CD4-positive, alpha-beta T cell treated with Interleukin-4 for 4 hours (primary cell): ENCODE data around the gene KLK11.

Source experiments
- DNase-seq: peaks from one replicate; pipeline ENCODE4 v3.0.0-alpha.2; 2020

The KLK11 gene

GRCh38 chr19:51027126-51027806 is 850 bp upstream of the KLK11 start:
- no peak for DNase-seq

- DNase-seq = no peak
Measured at GRCh38 chr19:51025809-51026553, 435 bp downstream of the KLK11 start.

GRCh38 chr19:51025401-51025800 is 1.0 kb downstream of the KLK11 start:
- DNase-seq = no peak

DNA sequence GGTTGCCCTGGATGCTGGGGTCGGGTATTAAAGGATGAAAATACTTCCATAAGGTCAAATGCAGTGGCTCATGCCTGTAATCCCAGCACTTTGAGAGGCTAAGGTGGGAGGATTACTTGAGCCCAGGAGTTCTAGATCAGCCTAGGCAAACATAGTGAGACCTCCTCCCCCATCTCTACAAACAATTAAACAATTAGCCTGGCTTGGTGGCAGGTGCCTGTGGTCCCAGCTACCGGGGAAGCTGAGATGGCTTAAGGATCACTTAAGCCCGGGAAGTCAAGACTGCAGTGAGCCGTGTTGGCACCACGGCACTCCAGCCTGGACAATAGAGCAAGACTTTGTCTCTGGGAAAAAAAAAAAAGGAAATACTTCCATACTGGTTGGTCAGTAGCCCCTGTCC is 1.5 kb downstream of the KLK11 start:
- no peak for DNase-seq

DNA sequence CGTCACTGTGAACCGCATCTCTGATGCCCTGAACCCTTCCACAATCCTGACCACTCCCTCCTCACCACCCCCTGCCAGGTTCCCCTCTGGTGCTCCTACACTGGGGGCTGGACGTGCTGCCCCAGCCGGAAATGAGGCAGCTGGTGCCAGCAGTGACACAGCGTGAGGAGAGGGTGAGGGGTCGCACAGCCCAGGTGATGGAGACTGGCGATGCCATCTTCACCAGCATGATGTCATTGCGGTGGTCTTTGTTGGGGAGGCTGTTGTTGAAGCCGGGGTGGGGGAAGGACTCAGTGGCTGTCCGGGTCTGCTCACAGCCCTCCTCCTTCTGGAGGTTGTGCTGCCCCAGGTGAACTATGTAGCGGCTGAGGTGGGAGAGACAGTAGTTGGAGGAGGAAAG is 2.5 kb downstream of the KLK11 start:
- DNase-seq = no peak

DNA sequence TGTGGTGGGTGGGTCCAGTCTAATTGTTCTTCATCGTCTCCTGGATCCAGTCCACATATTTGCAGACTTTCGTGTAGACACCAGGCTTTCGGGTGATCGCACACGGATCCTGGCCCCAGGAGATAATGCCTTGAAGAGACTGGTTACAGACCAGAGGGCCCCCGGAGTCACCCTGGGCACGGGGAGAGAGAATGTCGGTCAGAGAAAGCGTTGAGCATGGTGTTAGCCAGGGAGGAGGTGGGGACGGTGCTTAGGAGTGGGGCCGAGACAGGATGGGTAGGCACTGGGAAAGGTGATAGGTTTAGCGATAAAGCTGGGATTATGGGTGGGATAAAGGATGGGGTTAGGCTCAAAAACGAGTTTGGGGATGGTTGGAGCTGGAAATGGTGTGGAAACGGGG is 3.9 kb downstream of the KLK11 start:
- DNase-seq = no peak

DNA sequence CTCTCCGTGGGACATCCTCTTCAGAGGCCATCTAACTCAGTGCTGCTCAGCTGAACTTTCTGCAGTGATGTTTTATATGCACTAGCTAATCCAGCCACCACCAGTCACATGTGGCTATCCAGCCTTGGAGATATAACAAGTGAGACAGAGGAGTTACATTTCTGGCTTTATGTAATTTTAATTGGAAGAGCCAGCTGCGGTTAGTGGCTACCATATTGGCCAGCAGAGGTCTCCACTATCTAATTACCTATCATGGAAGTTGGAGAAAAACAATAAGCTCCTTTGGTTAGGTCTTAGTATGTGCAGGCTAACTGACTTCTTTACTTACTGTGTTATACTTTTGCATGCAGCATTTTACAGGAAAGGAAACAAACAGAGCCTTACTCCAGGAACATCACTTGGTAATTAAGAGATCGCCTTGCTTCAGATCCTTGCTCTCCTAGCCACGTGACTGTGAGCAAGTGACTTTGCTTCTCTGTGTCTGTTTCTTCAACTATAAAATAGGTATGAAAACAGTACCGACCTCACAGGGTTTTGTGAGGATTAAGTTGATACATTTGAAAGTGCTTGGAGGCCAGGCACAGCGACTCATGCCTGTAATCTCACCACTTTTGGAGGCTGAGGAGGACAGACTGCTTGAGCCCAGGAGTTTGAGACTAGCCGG is 5.3 kb downstream of the KLK11 start:
- DNase-seq = peak; percentile 4

DNA sequence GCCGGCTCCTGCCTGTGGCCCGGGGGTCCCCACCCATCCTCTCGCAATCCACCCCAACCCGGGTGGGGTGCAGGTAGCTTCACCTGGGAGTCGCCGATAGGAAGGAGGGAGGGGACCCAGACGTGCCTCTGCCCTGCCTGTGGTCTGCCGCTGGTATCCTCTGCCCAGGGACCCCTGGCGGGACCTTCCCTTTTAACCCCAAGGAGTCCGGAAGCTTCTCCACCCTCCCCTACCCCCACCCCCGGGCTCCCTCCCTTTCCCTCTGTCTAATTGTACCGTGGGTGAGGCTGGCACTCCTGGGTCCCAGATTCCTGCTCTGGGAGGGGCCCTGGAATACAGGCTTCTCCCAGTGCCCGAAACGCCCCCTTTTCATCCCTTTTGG is 6.9 kb downstream of the KLK11 start, which contains the start of gene KLK10:
KLK10 (minus strand) TSS at position 166 of the 382 bp plus-strand sequence. CDS start 579 bp downstream, outside the sequence.
- no peak for DNase-seq

DNA sequence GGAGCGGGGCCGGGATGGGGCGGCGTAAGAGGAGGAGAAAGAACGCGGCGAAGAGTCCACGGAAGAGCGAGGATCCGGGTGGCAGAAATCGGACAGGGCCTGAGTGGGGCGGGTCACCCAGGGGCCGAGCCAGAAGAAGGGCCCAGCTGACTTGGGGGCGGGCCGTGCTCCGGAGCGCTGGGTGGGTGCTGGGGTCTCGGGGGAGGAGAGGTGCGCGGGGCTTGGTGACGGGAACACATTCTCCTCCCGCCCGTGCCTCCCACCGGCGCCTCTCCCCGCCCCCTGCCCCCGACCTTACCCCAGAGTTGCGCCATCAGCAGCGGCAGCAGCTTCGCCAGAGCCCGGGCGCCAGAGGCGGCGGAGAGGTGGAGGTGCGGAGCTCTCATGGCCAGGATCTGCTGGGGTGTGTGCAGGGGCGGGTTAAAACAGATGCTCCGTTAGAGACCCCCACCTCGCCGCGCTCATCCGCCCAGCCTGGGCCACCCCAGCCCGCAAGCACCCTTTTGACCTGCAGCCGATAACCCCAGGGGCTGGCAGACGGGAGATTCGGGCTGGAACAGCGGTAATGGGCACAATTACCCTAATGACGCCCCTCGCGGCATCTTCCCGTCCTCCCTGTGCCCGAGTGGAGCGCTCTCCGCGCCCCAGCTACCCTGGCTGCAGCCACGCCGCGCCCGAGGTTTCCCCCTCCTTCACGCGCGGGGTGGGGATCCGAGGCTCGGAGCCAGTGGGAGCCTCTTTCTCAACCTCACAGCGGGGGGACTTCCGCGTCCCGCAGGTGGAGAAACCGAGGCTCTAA is 7.5 kb downstream of the KLK11 start:
- no peak for DNase-seq

- DNase-seq = peak; percentile 27
Measured at GRCh38 chr19:51016798-51017683, 9.4 kb downstream of the KLK11 start.

DNA sequence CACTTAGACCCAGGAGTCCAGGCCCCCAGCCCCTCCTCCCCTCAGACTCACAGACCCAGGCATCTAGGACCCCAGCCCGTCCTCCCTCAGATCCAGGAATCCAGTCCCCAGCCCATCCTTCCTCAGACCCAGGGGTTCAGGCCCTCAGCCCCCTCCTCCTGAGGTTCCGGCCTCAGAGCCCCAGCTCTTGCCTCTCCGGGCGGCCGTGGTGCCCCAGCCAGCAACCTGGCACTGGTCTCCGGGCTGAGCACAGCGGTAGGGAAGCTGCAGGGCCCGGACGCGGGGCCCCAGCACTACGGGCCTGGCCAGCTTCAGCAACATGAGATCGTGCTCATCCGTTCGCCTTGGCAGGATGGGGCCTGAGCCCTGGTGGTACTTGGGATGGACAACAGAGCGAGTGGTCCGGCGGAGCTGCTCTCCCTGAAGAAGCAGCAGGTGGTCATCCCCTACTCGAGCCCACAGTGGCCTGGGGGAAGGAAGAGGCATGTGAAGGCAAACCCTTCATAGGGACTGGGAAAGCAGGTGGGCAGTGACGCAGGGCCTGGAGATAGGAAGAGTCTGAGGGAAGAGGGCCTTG is 10.6 kb downstream of the KLK11 start:
- DNase-seq = no peak

- no peak for DNase-seq
Measured at GRCh38 chr19:51014242-51014641, 12.2 kb downstream of the KLK11 start.

- DNase-seq = no peak
Measured at GRCh38 chr19:51012661-51013190, 13.7 kb downstream of the KLK11 start.

DNA sequence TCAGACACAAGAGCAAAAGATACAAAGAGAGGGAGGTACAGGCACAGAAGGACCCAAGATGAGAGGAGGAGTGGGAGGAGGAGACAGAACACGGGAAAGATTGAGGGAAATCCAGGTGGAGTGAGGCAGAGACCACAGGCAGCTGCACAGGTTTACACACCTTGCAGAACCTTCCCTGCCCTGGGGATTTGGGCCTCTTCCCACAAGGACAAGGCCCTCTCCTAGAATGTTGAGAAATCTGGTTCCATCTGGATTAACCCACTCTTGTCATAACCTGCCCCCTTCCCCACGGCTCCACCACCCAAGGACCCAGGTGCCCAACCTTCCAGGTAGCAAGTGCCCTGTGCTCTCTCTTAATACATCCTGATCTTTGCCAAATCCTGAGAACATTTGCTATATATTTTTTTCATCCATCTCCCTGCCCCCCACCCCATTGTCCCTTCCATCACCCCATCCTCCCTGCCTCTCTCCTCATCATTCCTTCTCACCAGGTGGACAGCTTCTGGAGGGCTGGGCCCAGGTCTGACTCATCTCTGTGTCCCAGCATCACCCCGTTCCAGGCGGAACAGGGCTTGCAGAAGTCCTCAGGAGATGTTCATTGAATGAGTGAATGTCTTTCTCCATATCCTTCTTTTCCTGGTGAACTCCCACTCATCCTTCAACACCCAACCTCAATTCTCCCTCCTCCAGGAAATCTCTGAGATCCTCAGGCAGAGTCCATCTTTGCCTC is 16.2 kb downstream of the KLK11 start:
- DNase-seq = no peak

DNA sequence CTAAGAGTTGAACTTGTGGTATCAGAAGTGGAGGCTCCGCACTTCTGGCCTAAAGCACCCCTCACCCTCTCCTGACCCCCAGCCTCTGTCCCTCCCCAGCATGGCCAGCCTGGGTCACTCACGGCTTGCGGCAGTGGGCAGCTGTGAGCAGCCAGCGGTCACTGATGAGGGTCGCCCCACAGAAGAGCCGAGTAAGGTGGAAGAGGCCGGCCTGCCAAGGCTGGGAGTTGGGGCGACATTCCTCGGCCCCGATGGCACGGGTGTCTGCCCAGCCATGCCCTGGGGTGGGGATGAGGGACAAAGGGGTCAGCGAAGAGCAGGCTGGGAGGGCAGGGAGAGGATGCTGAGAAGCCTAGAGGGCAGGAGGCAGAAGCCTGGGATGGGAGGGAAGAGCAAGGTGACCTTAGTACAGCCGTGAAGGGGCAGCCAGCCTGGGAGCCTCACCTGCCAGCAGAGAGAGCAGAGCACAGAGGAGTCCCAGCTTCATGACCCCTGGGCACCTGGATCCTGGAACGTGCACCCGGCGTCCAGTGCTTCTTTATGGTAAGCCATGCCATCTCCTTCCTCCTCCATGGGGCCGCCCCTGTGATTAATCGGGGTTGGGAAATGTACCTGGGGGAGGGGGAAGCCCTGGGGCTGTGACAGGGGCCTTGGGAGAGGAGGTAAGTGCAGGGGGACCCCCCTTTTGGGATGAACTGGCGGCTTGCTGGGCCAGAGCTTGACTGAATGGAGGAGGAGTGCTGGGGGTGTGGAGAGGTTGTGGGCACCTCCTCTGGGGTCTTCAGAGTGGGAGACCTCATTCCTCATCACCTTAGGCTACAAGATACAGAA is 17.1 kb downstream of the KLK11 start:
- DNase-seq = no peak

DNA sequence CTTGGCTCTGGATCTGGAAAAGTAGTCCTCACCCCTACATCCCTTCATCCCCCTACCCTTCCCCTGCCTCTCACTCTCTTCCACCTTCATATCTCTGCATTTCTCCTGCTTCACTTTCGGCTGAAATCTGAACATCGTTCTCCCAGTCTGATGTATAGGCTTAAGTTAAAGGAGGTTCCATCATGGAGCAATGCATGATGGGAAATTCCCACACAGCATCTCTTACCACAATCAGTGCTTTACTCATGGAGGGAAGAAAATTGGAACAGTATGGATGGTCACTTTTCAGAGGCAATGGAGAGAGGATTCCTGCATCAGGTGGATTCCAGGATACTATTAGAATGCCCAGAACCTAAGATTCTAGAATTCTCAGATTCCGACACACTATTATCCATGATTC is 18.9 kb downstream of the KLK11 start:
- no peak for DNase-seq

GRCh38 chr19:51006406-51006805 is 20.0 kb downstream of the KLK11 start:
- no peak for DNase-seq

DNA sequence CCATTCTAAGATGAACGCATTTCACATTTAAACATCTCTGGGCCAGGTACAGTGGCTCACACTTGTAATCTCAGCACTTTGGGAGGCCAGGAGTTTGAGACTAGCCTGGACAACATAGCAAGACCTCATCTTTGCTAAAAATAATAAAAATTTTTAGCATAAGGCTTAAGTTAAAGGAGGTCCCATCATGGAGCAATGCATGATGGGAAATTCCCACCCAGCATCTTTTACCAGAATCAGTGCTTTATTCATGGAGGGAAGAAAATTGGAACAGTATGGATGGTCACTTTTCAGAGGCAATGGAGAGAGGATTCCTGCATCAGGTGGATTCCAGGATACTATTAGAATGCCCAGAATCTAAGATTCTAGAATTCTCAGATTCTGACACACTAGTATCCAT is 21.2 kb downstream of the KLK11 start:
- no peak for DNase-seq

GRCh38 chr19:51003316-51003715 is 23.1 kb downstream of the KLK11 start:
- DNase-seq = no peak
